Measurements from ENCODE around the gene DRC1. TPM values are rescaled to one million over a fixed set of nuclear protein-coding genes. Genes with fewer than 3 reads are reported as not detected.

The DRC1 gene
- total RNA-seq, 1 experiment from 2014 or later = 0.18 TPM

GRCh38 chr2:26450031-26450635 is 48.4 kb downstream of the DRC1 start:
- DNase-seq (ENCODE audit: low read depth, low spot score) = no peak
- H3K9me3 ChIP-seq (ENCODE audit: control insufficient read depth, insufficient read depth, low read depth, low read length) = no peaks in the 10 kb centered on the region
- H3K4me3 ChIP-seq (ENCODE audit: low read depth in 2 of 2, low read length in 2 of 2) = no peak overlapping the region
- in situ Hi-C loops (cut with HindIII; ENCODE audit: low pct_unique_long_range_greater_than_20kb, low sequenced_read_pairs) = no loop called here
- no peak for ATAC-seq
- no peaks in the 10 kb centered on the region for H3K4me1 ChIP-seq (ENCODE audit: control insufficient read depth, insufficient read depth, low read length)
- ChIA-PET POLR2A (no interaction called here), CTCF (no interaction called here)
- TF ChIP-seq REST (IDR thresholded peaks at IDR 0.05; ENCODE audit: insufficient read depth in 1 of 2, low read depth in 2 of 2, low read length in 1 of 2) = no peak
- intact Hi-C loops (cut with micrococcal nuclease; ENCODE audit: unreplicated experiment) = no loop called here
- H3K27me3 ChIP-seq (ENCODE audit: control insufficient read depth, insufficient read depth, low read length) = no peaks in the 10 kb centered on the region
- no TSS peak for BruUV-seq (replicated peaks)
- H3K36me3 ChIP-seq (ENCODE audit: control insufficient read depth, insufficient read depth, low read length) = no peaks in the 10 kb centered on the region
- no peak overlapping the region for H3K27ac ChIP-seq (ENCODE audit: low read length)

- Histone ChIP-seq H3K4me1 (ENCODE audit: control insufficient read depth, insufficient read depth, low read length) (no peaks in the 10 kb centered on the region), H3K36me3 (ENCODE audit: control insufficient read depth, insufficient read depth, low read length) (no peaks in the 10 kb centered on the region), H3K9me3 (ENCODE audit: control insufficient read depth, insufficient read depth, low read depth, low read length) (no peaks in the 10 kb centered on the region), H3K27me3 (ENCODE audit: control insufficient read depth, insufficient read depth, low read length) (no peaks in the 10 kb centered on the region), H3K27ac (ENCODE audit: low read length) (no peak overlapping the region), H3K4me3 (ENCODE audit: low read depth in 2 of 2, low read length in 2 of 2) (no peak overlapping the region)
- no peak for DNase-seq (ENCODE audit: low read depth, low spot score)
- ChIA-PET CTCF (interaction anchor here (0.6 kb wide), 1 partner anchor 9 kb away, joined by 3 read pairs; no protein-coding TSS in a partner anchor), POLR2A (interaction anchor here (0.6 kb wide), 3 partner anchors 71 to 497 kb away, joined by 4 to 8 read pairs (median 5); no protein-coding TSS in a partner anchor)
- intact Hi-C loops (cut with micrococcal nuclease; ENCODE audit: unreplicated experiment) (no loop called here), in situ Hi-C loops (cut with HindIII; ENCODE audit: low pct_unique_long_range_greater_than_20kb, low sequenced_read_pairs) (no loop called here)
- ATAC-seq = no peak
- TF ChIP-seq CTCF (IDR thresholded peaks at IDR 0.05) = no peak
- TF ChIP-seq POLR2AphosphoS5 (IDR thresholded peaks at IDR 0.05; ENCODE audit: low read depth, low read length) = no peak
- TF ChIP-seq REST (IDR thresholded peaks at IDR 0.05; ENCODE audit: insufficient read depth in 1 of 2, low read depth in 2 of 2, low read length in 1 of 2) = no peak
- no peak for TF ChIP-seq TCF7L2 (IDR thresholded peaks at IDR 0.05; ENCODE audit: low read depth, low read length)
- TF ChIP-seq SIN3A (IDR thresholded peaks at IDR 0.05; ENCODE audit: borderline replicate concordance, insufficient read depth, low read depth, low read length) = no peak
- BruUV-seq (replicated peaks) = no TSS peak
Measured at GRCh38 chr2:26451700-26452099, 50.0 kb downstream of the DRC1 start.
